Epidermal melanocyte (primary cell): ENCODE results near the gene P4HA1.

Source experiments
- DNase-seq: peaks from one replicate; pipeline ENCODE4 v3.0.0; 2011; ENCODE audit warnings: low spot score; ENCODE audit not compliant: insufficient read length

P4HA1 gene

GRCh38 chr10:72981028-72981881 is 115.4 kb downstream of the P4HA1 start:
- no peak for DNase-seq

GRCh38 chr10:72980348-72980747 is 116.3 kb downstream of the P4HA1 start:
- no peak for DNase-seq

GRCh38 chr10:72979709-72980108 is 117.0 kb downstream of the P4HA1 start:
- no peak for DNase-seq

GRCh38 chr10:72976886-72977285 is 119.8 kb downstream of the P4HA1 start:
- DNase-seq = no peak
